HCEC 1CT (cell line): ENCODE results near the gene ACACA.
"Not testable (repeated sequence)": the region's sequence is repeated elsewhere in the genome, so short reads cannot be mapped to it uniquely, and the experiment has no call there.

Source experiments
- DNase-seq: peaks from one replicate; pipeline ENCODE4 v3.0.0-alpha.2; 2017

ACACA gene

DNA sequence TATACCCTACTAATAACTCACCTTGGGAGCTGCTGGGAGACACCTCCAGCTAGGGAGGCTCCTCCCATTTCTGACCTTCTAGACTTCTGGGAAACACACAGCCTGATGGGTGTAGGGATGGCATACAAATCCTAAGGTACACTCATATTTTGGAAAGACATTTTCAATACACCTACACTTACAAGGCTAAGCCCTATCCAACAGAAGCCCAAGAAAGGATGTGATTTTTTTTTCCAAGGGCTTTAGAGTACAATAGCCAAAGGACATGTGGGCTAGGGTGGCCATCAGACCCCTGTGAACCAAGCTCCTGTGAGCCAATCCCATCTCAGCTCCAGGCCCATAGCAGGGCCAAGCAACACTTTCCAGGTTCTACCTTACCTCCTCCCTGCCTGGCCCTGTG is 313.9 kb downstream of the ACACA start:
- no peak for DNase-seq

- DNase-seq = no peak
Measured at GRCh38 chr17:37092071-37092470, 314.6 kb downstream of the ACACA start.

DNA sequence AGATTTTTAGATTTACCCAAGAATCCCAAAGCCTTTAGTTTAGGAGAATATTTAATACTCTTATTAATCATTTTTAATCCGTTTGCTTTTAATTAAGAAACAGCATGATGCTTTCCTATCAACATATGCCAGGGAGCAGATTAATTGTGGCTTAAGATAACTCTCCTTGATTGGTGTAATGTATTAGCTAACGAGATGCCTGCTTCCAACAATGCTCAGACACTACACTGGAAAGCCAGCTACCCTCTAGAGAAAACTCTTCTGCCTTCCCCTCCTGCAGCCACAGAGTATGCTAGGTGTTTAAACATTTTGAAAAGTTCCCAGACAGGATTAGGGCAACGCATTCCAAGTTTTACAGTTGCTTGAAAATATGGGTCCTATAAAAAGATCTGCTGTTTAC is 315.7 kb downstream of the ACACA start:
- DNase-seq = no peak

GRCh38 chr17:37089956-37090355 is 316.7 kb downstream of the ACACA start:
- no peak for DNase-seq

- no peak for DNase-seq
Measured at GRCh38 chr17:37088913-37089312, 317.7 kb downstream of the ACACA start.

DNA sequence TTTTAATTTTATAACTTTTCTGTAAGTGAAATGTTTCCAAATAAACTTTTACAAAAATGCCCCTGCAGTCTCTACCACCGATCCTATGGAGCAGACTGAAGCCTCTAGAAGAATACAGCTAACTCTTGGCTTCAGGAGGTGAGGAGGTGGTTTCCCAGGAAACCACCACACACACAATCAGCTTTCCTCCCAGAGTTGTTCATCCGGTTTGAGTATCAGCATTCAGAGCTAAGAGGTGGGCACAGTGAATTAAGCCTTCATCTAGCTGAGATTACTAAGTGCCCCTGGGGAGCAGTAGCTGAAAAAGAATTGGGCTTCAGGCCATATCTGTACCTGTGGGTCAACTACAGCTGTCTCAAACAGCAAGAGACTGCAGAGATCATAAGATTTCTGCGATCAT is 318.2 kb downstream of the ACACA start:
- DNase-seq = no peak

GRCh38 chr17:37087683-37088082 is 319.0 kb downstream of the ACACA start:
- no peak for DNase-seq

DNA sequence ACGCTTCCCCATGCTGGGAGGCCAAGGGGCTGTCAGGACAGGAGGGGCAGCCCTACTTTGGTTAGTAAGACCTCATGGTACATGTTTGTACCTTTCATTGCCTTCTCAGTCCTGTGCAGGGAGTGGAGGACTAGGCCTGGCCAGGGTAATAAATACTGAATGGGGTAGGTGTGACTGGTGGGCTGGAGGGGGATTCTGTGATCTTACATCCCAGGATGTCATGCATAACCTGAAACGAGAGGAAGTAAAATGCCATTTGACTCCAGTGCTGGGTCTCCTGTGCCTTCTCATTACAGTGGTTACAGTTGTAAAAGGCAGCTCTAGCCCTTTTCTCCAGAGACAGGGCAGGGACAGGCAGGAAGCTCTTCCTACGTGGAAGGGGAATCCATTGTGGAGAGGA is 319.7 kb downstream of the ACACA start:
- no peak for DNase-seq

DNA sequence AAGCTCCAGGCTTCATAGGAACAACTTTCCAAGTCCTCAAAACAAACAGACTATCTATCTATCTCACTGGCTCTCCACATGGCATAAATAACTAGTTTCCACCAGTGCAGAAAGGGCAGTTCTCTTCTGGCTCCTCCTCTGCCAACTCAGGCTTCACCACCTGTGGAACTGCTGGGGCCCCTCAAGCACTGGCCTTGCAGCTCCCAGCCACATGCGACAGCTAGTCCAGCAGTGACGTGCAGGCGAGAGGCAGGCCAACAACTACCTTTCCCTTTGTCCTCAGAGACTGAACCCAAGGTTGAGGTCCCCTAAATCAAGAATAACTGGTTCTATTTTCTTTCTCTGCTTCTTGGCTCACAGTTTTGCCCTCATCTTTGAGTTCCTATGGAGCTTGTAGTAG is 320.3 kb downstream of the ACACA start:
- DNase-seq = no peak

- no peak for DNase-seq
Measured at GRCh38 chr17:37084372-37084771, 322.3 kb downstream of the ACACA start.

DNA sequence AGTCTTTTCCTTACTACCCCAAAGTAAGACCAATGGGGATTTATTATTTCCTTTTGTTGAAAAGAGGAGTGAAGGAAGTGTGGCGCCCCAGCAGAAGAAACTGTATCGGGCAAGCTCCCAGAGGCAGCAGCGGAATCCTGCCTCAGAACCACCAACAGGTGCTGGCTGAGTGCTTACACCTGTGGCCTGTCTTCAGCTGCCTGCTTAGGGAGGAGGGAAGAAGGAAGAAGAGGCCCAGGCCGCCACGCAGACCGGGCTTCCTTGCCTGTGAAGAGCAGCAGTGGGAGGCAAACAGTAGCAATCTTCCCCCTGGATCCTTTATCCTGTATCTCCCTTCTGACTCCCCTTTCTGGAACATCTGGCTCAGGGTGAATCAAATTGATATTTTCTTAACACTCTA is 323.2 kb downstream of the ACACA start:
- DNase-seq = no peak

DNA sequence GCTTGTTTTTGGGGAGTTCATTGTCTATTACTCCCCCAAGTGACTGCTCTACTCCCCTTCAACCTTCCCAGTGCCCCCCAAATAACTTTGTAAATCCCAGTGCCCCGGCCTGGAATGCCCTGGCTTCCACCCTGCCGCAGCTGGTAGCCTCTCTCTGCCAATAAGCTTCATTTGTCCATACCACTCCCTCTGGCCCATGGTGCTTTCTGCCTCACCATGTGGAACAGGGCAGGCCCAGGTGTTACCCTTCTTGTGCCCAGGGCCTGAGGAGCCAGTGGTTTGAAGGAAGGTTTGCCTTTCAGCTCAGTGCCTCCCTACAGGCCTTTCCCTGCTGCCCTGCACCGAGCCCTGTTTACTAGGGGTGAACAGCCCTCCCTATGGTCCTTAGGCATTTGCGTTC is 323.7 kb downstream of the ACACA start:
- DNase-seq = no peak

GRCh38 chr17:37082311-37082860 is 324.2 kb downstream of the ACACA start:
- DNase-seq = no peak

DNA sequence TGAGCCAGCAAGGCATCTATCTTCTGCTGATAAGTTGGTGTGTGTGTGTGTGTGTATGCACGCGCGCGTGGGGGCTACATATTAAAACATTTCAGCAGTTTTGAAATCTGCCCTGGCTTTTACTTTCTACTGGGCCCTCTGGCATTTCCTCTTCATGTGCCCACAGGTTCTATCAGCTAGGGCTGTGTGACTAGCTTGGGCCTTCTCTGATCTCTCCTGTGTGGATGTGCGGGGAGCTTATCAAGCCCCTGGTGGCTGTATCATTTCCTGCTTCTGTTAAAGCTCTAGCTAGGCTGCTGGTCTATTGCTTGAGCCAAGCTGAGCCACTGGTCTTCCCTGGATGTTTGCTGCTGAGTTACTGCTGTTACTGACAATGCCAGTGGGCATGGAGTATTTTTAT is 325.3 kb downstream of the ACACA start:
- no peak for DNase-seq

GRCh38 chr17:37079735-37080134 is 326.9 kb downstream of the ACACA start:
- DNase-seq = peak; percentile 36

DNA sequence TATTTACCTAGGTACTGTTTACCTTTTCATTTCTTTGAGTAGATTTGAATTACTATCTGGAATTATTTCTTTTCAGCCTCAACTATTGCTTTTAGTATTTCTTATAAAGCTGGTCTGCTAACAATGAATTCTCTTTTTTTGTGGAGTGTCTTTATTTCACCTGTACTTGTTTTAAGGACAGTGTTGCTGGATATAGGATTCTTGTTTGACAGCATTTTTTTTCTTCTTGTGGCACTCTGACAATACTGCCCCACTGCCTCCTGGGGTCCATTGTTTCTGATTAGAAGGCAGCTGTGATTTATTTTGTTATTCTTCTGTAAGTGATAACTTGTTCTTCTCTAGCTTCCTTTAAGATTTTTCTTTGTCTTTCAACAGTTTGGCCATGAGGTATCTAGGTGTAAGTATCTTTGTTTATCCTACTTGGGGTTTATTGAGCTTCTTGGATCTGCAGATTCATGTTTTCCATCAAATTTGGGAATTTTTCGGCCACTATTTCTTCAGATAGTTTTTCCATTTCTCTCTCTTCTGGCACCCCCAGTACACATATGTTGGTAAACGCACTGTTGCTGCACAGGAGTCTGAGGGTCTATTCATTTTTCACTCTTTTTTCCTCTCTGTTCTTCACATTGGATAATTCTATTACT is 327.4 kb downstream of the ACACA start:
- DNase-seq = no peak

GRCh38 chr17:37073464-37073863 is 333.2 kb downstream of the ACACA start:
- not testable (repeated sequence) for DNase-seq

- DNase-seq = no peak
Measured at GRCh38 chr17:37069087-37069486, 337.5 kb downstream of the ACACA start.

DNA sequence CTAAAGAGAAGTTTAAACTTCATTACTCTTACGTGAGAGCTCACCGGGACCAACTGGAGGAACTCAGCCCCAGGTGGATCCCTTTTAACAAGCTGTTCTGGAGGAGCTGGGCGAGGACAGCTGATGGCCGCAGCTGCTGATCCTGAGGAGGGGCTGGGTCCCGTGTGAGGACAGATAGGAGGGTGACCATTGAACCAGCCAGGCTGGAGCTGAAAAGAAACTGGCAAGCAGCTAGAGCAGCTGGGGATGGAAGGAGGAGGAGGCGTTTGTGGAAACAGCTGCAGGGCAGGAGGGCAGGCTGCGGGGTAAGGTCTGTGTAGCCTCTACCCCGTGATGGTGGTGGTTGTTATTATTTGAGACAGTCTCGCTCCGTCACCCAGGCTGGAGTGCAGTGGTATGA is 338.4 kb downstream of the ACACA start:
- DNase-seq = no peak

- peak; percentile 82 for DNase-seq
Measured at GRCh38 chr17:37067555-37068111, 339.0 kb downstream of the ACACA start.

DNA sequence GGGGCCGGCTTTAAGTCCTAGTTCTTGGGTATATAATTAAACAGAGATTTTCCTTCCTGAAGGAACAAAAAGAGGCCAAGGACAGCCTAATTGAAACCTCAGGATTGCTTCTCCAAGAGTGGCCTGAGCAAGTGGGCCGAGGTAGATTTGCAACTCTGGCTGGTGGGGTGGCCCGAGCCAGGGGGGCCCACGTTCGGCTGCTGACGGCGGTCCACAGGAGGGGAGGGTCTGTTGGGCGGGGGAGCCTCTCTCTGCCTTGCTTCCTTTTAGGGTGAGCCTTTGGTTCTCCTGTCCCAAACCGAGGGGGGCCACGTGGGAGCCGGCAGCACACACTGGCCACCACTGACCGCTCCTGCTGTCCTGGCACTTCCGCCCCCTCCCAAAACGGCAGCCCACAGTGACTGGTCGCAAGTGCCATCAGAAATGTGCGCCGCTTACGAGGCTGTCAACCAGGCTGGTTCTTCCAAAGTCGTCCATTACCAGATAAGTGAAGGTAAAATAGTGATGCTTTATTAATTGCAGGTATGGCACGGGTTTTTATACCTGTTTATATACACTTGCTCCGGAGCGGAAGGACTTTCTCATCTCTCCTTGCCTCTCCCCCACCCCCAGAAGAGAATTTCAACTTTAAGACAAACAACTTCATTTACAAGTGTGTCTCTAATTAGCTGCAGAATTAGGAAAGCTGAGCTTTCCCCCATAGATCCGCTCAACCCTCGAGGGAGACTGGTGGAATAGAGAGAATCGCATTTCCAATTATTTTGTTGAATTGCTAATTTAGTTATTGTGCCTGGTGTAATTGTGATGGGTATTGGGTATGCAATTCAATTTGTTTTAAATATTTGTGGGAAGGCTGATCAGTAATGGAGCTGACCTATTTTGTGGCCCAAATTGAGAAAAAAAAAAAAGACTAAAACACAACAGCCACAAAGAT is 340.0 kb downstream of the ACACA start:
- DNase-seq = no peak

DNA sequence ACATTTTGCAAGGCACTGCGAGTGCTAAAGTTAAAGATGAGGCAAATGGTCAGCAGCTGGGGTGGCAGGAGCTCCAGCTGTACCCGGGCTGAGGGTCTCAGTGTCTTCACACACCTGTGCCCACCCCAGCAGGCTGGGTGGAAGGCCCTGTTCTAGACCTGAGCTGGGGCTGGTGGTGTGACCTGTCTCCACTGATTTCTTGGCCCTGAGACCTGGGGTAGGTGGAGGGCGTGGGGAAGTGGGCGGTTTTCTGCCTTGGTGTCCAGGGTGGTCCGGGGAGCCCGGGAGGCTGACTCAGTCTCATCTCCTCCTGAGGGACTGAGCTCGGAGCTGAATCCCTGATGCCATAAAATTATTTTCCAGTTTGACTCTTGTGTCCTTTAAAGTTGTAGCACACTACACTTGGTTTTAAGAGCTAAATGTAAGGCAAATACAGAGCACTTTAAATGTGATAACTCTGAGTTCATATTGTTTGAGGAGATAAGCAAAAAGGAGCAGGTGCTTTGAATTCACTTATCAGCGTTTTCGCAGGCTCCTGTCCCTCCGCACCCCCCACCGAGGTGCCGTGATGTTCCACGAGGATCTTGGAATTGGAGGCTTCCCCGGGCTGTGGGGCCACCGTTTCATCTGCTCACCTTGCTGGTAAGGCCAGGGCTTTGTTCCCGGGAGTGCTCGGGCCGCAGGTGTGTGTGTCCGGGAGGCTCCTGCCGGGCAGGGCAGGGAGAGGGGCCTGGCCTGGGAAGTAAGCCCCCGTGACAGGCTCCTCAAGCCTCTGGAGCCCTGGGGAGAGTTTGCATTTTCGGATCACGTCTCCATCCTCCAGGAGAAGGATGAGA is 340.9 kb downstream of the ACACA start:
- no peak for DNase-seq

DNA sequence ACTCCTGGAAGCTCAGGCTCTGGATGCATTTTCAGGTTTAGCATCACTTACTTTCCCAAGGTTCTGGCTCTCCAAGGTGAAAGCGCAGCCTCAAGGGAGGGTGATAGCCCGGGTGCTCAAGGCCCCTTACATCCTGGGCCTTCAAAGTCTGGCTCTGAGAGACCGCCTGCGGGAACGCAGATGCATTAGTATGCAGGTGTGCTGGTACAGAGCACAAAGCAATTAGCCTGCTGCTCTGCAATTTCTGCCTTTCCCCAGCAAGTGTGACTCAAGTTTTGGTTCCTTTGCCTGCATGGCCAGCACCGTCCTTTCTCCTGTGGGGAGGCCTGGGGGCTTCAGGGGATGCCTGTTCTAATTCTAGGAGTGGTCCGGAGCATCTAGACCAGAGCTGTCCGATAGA is 341.7 kb downstream of the ACACA start:
- no peak for DNase-seq
